ENCODE data around the gene ANP32A.

ANP32A gene

GRCh38 chr15:68802373-68802772 is 18.3 kb downstream of the ANP32A start:
- in situ Hi-C loops (cut with MboI; ENCODE audit: low pct_unique_long_range_greater_than_20kb, low sequenced_read_pairs): no loop called here
- no peak for DNase-seq

DNA sequence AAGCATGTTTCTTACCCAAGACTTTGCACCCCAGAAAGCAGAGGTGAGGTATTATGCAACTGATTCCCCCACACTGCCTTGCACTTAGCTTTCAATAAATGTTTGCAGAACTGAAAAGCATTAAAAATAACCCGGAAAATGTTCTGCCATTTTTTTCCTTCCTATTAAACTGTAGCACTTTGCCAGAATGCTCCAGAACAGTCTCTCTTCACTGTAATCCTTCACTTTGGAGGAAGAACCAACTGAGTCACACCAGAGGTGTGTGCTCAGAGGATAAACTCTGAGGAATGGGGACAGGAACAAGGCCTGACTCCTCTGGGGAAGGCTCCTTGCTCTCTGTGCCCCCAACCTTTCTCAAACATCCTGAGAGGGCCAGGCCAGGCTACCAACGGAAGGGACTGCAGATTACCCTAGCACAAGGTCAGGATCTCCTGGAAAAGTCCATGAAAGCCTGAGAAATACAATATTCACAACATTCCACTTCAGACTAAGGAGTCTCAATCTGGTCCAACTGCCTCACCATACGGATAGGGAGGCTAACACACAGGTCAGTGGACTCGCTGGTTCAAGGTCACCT is 19.0 kb downstream of the ANP32A start:
- in situ Hi-C loops (cut with MboI; ENCODE audit: low pct_unique_long_range_greater_than_20kb, low sequenced_read_pairs): no loop called here

GRCh38 chr15:68800875-68801274 is 19.8 kb downstream of the ANP32A start:
- in situ Hi-C loops (cut with MboI; ENCODE audit: low pct_unique_long_range_greater_than_20kb, low sequenced_read_pairs): no loop called here
- no peak for DNase-seq

More for the DNA sequence above, 19.0 kb downstream of the ANP32A start:
- no peak for DNase-seq

DNA sequence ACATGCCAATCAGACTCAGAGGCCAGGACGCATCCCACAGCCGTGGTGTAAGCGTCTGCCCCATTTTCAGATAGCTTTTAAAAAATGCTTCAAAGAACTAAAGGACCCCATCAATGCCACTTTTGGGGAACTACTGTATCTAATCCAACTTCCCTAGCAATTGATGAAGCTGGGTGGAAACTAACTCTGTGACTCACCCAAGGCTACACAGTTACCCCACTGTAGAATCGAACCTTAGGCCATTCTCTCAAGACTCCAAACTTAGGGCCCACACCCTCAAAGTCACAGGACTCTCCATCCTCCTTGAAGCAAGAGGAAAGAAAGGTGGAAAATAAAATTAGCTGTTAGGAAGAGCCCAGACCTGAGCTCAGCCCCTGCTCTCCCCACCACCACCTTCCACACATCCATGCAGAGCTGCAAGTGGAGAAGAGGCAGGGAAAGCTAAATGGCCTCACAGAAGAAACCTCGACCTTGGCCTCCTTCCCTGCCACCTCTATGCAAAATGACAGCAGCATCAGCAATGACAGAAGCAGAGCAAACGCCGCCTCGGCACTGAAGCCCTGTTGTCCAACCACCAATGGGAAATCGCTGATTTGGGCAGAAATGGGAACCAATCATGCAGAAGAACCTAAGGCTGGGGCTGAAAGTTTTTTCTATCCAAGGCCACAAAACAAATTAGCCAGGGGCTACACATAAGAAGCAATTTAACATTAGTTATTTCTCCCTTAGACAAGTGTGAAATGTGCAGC is 22.2 kb downstream of the ANP32A start:
- DNase-seq: no peak
- in situ Hi-C loops (cut with MboI; ENCODE audit: low pct_unique_long_range_greater_than_20kb, low sequenced_read_pairs): no loop called here

DNA sequence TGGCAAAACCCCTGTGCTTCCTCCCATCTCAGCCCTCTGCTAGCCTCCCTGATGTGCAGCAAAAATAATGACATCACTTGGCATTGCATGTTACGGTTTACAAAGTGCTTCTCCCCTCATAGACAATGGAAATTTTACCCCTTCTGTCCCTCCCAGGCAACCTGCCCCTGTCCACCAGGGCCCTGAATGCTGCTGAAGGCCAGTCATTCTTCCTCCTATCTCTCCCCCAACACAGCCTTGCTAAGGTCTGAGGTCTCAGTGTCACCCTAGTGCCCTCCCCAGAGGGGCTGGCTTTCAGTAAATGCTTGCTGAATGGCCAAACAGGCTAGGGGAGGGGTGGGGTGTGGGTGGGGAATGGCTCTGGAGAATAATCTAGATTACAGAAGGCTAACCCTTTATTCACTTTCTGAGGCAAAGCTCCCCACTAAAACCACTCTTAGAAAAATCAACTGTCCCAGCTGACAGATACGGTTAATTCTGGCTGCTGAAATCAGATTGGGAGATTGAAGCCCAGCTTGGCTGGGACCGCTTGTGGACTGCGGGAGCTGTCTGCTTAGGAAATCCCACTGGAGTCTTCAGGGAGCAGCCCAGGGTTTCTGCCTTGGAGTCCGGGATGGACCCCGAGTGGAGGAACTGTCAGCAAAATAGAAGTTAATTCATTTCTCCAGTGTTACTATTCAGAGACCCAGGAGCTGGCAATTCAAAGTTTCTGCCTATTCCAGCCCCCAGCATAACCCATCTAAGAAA is 22.9 kb downstream of the ANP32A start:
- no peak for DNase-seq
- in situ Hi-C loops (cut with MboI; ENCODE audit: low pct_unique_long_range_greater_than_20kb, low sequenced_read_pairs): no loop called here

- in situ Hi-C loops (cut with MboI; ENCODE audit: low pct_unique_long_range_greater_than_20kb, low sequenced_read_pairs): no loop called here
- no peak for DNase-seq
These were observed 23.5 kb downstream of the ANP32A start for GRCh38 chr15:68797191-68797590.

DNA sequence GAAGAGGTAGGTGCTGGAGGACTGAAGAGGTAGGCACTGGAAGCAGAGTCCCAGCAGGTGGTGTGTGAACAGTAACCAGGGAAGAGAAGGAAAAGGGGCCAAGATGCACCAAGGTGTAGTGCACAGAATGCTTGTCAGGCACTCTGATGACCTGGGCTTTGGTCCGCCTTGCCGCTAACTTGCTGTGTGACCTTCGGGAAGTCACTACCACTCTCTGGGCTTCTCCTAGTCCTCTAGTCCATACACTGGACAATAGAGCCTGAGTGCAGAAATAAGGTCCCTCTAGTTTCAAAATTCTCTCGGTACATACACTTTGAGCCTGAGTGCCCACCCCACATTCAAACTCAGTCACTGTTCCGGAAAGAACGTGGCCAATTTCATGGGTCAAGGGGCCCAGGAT is 24.1 kb downstream of the ANP32A start:
- no peak for DNase-seq
- in situ Hi-C loops (cut with MboI; ENCODE audit: low pct_unique_long_range_greater_than_20kb, low sequenced_read_pairs): no loop called here

DNA sequence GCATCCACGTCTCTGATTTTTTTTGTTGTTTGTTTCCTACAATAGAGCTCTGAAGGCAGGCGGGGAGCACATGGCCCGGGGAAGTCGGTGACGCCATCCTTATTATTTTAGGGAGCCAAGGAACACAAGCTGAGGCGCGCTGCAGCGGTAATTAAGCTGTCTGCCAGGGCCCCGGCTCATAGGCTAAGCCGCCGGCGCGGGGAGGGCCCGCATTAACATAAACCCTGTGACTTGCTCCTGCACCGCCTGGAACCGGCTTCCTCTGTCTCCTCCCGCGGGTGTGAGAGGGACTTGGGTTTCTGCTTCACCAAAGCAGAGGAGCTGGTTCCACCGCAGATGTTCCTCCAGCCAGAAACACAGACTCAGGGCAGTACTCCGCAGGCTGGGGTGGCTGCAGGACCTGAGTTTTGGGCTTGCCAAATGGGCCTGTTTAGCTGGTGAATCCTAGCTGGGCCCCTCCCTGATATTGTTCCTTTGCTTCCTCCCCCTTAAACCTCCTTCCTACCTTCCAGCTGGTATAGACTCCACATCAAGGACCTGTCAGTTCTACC is 25.3 kb downstream of the ANP32A start:
- peak; percentile 98 for DNase-seq
- in situ Hi-C loops (cut with MboI; ENCODE audit: low pct_unique_long_range_greater_than_20kb, low sequenced_read_pairs): no loop called here

GRCh38 chr15:68794863-68795262 is 25.8 kb downstream of the ANP32A start:
- DNase-seq: no peak
- in situ Hi-C loops (cut with MboI; ENCODE audit: low pct_unique_long_range_greater_than_20kb, low sequenced_read_pairs): no loop called here

- in situ Hi-C loops (cut with MboI; ENCODE audit: low pct_unique_long_range_greater_than_20kb, low sequenced_read_pairs): no loop called here
- DNase-seq: no peak
These were observed 26.4 kb downstream of the ANP32A start for GRCh38 chr15:68794307-68794706.

DNA sequence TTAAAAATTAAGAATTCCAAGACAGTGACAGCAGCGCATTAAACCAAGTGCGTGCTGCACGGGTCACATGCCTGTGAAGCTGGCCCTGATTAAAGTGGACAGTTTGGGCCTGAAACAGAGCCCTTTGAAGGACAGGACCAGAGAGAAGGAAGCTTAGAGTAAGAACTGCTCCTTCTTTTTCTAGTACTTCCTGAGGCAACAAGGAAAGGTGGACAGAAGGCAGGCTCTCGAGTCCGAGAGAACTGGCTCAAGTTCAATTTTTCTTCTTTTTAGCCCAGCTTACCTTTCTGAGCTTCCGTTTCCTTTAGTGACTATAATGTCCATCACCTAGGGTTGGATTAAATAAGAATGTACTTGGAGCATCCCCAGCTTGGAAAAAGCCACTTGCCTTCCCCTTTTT is 26.9 kb downstream of the ANP32A start:
- in situ Hi-C loops (cut with MboI; ENCODE audit: low pct_unique_long_range_greater_than_20kb, low sequenced_read_pairs): no loop called here
- no peak for DNase-seq

GRCh38 chr15:68792901-68793766 is 27.6 kb downstream of the ANP32A start:
- in situ Hi-C loops (cut with MboI; ENCODE audit: low pct_unique_long_range_greater_than_20kb, low sequenced_read_pairs): no loop called here
- DNase-seq: no peak

DNA sequence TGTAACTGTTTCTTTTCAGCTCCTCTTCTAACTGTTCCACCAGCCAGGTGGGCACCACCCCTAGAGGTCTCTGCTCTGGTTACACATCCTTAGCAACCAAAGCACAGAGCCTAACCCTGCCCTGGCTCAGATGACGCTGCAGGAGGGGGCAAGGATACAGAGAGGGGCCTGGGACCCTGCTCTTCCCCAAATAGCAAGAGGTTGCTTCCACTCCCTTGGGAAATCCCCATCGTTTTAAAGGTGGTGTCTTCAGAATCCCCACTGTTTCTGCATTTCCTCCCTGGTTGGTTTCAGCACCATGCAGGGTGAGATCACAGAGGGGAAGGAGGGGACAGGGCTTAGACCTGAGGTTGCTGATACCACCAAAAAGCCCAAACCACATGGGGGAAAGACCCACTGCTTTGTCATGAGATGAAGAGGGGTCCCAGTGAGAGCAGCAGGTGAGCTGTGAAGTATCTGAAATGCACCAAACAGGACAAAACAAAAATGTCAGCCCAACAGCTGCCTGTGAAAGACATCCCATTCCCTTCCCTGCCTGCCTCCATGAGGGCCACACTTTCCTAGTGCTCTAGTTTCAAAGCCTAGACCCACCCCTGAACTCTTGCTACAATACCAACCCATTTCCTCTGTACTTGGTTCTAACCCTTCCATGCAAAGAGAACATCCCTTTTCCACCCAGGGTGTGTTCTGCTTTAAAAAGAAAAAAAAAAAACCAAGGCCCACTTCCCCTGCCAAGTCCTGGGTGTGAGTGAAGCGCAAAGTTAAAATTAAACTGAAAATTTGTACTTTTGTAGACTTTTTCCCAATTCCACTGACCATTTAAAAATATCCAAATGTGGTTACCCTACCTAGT is 29.0 kb downstream of the ANP32A start:
- peak; percentile 65 for DNase-seq

GRCh38 chr15:68790910-68791309 is 29.8 kb downstream of the ANP32A start:
- in situ Hi-C loops (cut with MboI; ENCODE audit: low pct_unique_long_range_greater_than_20kb, low sequenced_read_pairs): no loop called here
- no peak for DNase-seq

More for the DNA sequence above, 29.0 kb downstream of the ANP32A start:
- in situ Hi-C loops (cut with MboI; ENCODE audit: low pct_unique_long_range_greater_than_20kb, low sequenced_read_pairs): no loop called here

DNA sequence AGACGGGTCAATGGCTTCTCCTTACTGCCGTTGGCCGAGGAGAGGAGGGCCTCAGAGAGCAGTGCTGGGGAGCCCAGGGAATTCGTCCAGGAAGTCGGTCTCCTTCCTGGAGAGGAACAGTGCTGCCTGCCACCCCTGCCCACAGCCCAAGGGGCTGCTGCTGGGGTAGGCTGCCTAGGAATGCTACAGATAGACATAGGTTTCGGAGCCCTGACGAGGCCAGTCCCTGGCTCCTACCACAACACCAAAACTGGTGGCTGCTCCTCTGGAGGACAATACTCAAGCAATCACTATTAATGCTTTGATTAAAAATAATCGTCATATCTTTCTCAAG is 30.5 kb downstream of the ANP32A start:
- in situ Hi-C loops (cut with MboI; ENCODE audit: low pct_unique_long_range_greater_than_20kb, low sequenced_read_pairs): no loop called here
- DNase-seq: no peak

DNA sequence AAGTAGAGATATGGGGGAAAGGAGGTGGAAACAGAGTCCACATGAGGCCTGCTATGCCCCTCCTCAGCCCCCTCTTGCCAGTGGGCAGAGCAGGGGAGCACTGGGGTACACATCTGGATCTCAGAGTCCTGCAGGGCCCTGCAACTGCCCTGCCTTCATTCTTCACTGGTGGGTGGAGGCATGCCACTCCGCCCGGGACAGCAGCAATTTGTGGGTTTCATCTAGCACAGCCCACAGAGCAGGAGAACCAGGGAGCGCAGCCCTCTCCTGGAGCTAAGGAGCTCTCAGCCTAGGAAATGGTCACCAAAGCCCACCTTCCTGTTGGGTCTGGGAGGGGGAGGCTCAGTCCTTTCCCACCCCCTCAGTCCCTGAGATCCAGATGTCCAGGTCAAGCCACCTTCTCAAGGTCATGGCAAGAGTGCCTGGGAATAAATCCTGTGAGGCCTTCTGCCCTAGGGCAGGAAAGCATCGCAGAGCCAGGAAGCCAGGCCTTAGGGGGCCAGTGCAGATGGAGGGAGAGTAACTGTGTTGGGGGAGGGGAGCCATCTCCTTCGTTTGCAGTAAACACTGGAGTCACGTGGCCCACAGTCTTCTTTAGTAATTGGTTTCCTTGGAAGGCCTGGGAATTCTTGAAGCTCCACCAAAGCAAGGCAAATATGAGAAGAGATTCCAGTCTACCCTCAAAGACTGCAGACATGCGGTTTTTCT is 31.0 kb downstream of the ANP32A start:
- DNase-seq: no peak
- in situ Hi-C loops (cut with MboI; ENCODE audit: low pct_unique_long_range_greater_than_20kb, low sequenced_read_pairs): loop anchor here (10.0 kb wide), 1 partner anchor 85 kb away; no protein-coding TSS in a partner anchor

GRCh38 chr15:68789091-68789490 is 31.6 kb downstream of the ANP32A start:
- in situ Hi-C loops (cut with MboI; ENCODE audit: low pct_unique_long_range_greater_than_20kb, low sequenced_read_pairs): loop anchor here (10.0 kb wide), 1 partner anchor 86 kb away; no protein-coding TSS in a partner anchor
- no peak for DNase-seq

GRCh38 chr15:68788264-68788624 is 32.5 kb downstream of the ANP32A start:
- in situ Hi-C loops (cut with MboI; ENCODE audit: low pct_unique_long_range_greater_than_20kb, low sequenced_read_pairs): loop anchor here (10.0 kb wide), 1 partner anchor 87 kb away; no protein-coding TSS in a partner anchor

More at GRCh38 chr15:68788264-68788624, 32.5 kb downstream of the ANP32A start:
- no peak for DNase-seq

All from KBM-7 (cell line).